Lung (tissue), 12 donors: ENCODE measurements around the gene B3GNT7. TPM values are rescaled to one million over a fixed set of nuclear protein-coding genes. Genes with fewer than 3 reads are reported as not detected.

Source experiments
- ATAC-seq: fragments of 200-7000 bp; cut with Tn5 transposase; one replicate; pipeline ENCODE4 v1.9.1; 2020; ENCODE audit warnings: moderate number of reproducible peaks; ENCODE audit not compliant: insufficient read depth, low FRiP score
- DNase-seq, 3 donors: peaks; one replicate each; pipeline ENCODE4 v3.0.0-alpha.2; 2013 to 2017
- H3K27ac ChIP-seq, 2 donors: one replicate each; pipeline ENCODE4 v1.5.1; 2013; ENCODE audit warnings: mild to moderate bottlenecking in 2 of 2, moderate library complexity in 2 of 2, control low read depth in 1 of 2, inconsistent platforms in 1 of 2, low read depth in 1 of 2, low read length in 1 of 2
- H3K27me3 ChIP-seq, 3 donors: one replicate each; pipeline ENCODE4 v1.5.1; 2013; ENCODE audit warnings: low read length in 2 of 3; ENCODE audit not compliant: control insufficient read depth in 3 of 3, insufficient read depth in 3 of 3
- H3K36me3 ChIP-seq, 4 donors: one replicate each; pipeline ENCODE4 v1.5.1; 2013; ENCODE audit warnings: low read length in 4 of 4, mild to moderate bottlenecking in 1 of 4, moderate library complexity in 1 of 4; ENCODE audit not compliant: control insufficient read depth in 4 of 4, insufficient read depth in 4 of 4
- H3K4me1 ChIP-seq, 5 donors: one replicate each; pipeline ENCODE4 v1.5.1; 2013; ENCODE audit warnings: low read length in 5 of 5, mild to moderate bottlenecking in 2 of 5, moderate library complexity in 1 of 5; ENCODE audit not compliant: control insufficient read depth in 5 of 5, insufficient read depth in 5 of 5
- H3K4me3 ChIP-seq: one replicate; pipeline ENCODE4 v1.5.1; 2013; ENCODE audit warnings: mild to moderate bottlenecking, control low read depth, moderate library complexity
- H3K9ac ChIP-seq, 2 donors: one replicate each; pipeline ENCODE4 v1.5.1; 2013; ENCODE audit warnings: low read length in 2 of 2, control low read depth in 1 of 2; ENCODE audit not compliant: insufficient read depth in 1 of 2
- H3K9me3 ChIP-seq, 4 donors: one replicate each; pipeline ENCODE4 v1.5.1; 2013; ENCODE audit warnings: low read length in 3 of 4, mild to moderate bottlenecking in 1 of 4, moderate library complexity in 1 of 4; ENCODE audit not compliant: control insufficient read depth in 4 of 4, insufficient read depth in 3 of 4
- WGBS, 2 donors: extraction: QIAGEN DNeasy Blood & Tissue Kit; methylation state at CpG; one replicate each; pipeline ENCODE4 v1.1.7; 2013; 5-methylcytosine and 5-hydroxymethylcytosine counted together
- polyA plus RNA-seq, 2 donors: library from polyadenylated mRNA; stranded (reverse); fragments of 200-250 nt; gene quantifications; one replicate each; pipeline ENCODE4 v1.2.1, GENCODE V29; 2013
- total RNA-seq, 2 donors: library from RNA; depleted of rRNA in 1 of 2; stranded (reverse); fragments of >200 nt in 1 of 2; gene quantifications; one replicate each; pipeline ENCODE4 v1.2.1, GENCODE V29; 2014 to 2021
- TF ChIP-seq, protein P1 (sequence below): IDR thresholded peaks from 2 replicates; pipeline ENCODE4 v1.5.1; 2012; ENCODE audit warnings: mild to moderate bottlenecking; ENCODE audit errors: control extremely low read depth, extremely low read depth
- donor health status: control.
- donor health status: control.
- donor health status: Bipolar disorder and iron deficiency.
- donor health status: healthy.
- donor health status: DM: yes; HTN: yes; CAD: no.

The B3GNT7 gene
- total and polyA plus RNA-seq, 4 donors = 18.9 to 73.7 (median 27.5) TPM

DNA sequence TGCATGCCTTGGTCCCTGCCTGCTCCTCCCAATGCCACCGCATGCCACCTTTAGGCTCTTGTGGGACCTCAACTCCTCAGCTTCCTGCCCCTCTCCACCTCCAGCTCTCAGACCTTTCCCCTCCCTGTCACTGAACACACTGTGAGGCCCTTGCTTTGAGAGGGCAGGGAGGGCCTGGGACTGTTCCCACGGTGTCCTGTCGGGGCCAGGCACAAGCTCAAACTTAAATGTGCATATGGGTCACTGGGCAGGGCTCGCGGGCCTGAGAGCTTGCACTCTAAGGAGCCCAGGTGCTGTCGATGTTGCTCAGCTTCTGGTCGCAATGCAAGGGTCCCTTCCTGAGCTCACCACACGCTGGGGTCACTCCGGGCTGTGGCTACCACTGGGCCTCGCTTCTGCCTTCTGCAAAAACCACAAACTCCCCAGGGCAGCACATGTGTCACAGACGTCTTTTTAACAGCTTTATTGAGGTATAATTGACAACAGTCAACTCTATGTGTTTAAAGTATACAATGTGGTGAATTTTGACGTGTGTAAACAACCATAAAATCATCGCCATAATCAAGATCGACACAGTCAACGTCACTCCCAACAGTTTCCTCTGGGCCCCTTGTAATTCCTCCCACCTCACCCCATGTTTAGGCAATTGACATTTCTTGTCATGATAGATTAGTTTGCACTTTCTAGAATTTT, 11.9 kb upstream of the B3GNT7 start:
- H3K9ac ChIP-seq = no peak overlapping the region

DNA sequence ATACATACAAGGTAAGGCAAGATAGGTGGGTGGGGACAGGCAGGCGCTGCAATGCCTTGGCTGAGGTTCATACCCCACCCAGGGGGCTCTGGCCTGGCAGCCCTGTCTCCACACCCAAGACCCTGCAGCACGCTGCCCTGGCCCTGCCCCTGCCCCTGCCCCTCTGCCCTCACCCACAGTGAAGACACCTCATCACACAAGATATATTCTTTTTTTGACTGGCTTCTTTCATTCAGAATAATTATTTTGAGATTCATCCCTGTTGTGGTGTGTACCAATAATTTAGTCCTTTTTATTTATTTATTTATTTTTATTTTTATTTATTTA, 11.4 kb upstream of the B3GNT7 start:
- no peak for DNase-seq
- TF ChIP-seq, protein P1, sequence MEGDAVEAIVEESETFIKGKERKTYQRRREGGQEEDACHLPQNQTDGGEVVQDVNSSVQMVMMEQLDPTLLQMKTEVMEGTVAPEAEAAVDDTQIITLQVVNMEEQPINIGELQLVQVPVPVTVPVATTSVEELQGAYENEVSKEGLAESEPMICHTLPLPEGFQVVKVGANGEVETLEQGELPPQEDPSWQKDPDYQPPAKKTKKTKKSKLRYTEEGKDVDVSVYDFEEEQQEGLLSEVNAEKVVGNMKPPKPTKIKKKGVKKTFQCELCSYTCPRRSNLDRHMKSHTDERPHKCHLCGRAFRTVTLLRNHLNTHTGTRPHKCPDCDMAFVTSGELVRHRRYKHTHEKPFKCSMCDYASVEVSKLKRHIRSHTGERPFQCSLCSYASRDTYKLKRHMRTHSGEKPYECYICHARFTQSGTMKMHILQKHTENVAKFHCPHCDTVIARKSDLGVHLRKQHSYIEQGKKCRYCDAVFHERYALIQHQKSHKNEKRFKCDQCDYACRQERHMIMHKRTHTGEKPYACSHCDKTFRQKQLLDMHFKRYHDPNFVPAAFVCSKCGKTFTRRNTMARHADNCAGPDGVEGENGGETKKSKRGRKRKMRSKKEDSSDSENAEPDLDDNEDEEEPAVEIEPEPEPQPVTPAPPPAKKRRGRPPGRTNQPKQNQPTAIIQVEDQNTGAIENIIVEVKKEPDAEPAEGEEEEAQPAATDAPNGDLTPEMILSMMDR = no peak
- no peak overlapping the region for H3K4me3 ChIP-seq
- WGBS, 2 donors = 93 to 97% methylated on average over 2 of the region's 2 CpGs
- no peaks in the 10 kb centered on the region for H3K36me3 ChIP-seq
- no peak overlapping the region for H3K9ac ChIP-seq
- peaks cover 0 to 4% (median 3%) of the 10 kb centered on the region in 4 donors for H3K9me3 ChIP-seq
- no peaks in the 10 kb centered on the region for H3K27me3 ChIP-seq
- no peak for ATAC-seq
- H3K4me1 ChIP-seq = peaks cover 0 to 5% (median 0%) of the 10 kb centered on the region in 5 donors
- no peak overlapping the region for H3K27ac ChIP-seq

More for the DNA sequence above, 11.9 kb upstream of the B3GNT7 start:
- DNase-seq = no peak
- H3K4me3 ChIP-seq = no peak overlapping the region
- no peaks in the 10 kb centered on the region for H3K27me3 ChIP-seq
- no peak overlapping the region for H3K27ac ChIP-seq
- no peaks in the 10 kb centered on the region for H3K36me3 ChIP-seq
- H3K4me1 ChIP-seq = peaks cover 0 to 5% (median 0%) of the 10 kb centered on the region in 5 donors
- H3K9me3 ChIP-seq = peaks cover 0 to 4% (median 3%) of the 10 kb centered on the region in 4 donors
- ATAC-seq = no peak
- WGBS, 2 donors = 49 to 66% methylated on average over 15 of the region's 15 CpGs
- TF ChIP-seq, protein P1 = no peak

DNA sequence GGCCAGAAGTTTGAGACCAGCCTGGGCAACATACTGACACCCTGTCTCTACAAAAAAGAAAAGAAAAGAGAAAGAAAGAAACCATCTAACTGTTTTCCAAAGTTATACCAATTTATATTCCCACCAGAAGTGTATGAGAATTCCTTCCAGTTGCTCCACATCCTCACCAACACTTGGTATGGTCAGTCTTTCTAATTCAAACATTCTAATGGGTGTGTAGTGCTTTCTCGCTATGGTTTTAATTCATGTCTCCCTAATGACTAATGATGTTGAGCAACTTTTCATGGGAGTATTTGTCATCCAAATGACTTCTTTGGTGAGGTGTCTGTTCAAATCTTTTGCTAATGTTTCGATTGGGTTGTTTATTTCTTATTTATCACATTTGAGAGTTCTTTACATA, 10.5 kb upstream of the B3GNT7 start:
- Histone ChIP-seq H3K9ac (no peak overlapping the region), H3K27me3 (no peaks in the 10 kb centered on the region), H3K36me3 (no peaks in the 10 kb centered on the region), H3K9me3 (peaks cover 0 to 4% (median 3%) of the 10 kb centered on the region in 4 donors), H3K27ac (no peak overlapping the region), H3K4me3 (no peak overlapping the region), H3K4me1 (peaks cover 0 to 8% (median 0%) of the 10 kb centered on the region in 5 donors)
- ATAC-seq (no peak), DNase-seq (no peak)
- TF ChIP-seq, protein P1 = no peak
- WGBS, 2 donors = 93% methylated on average over 2 of the region's 2 CpGs
